GM12878 (cell line): ENCODE data around the gene PCARE. TPM values are rescaled to one million over a fixed set of nuclear protein-coding genes. Genes with fewer than 3 reads are reported as not detected.

ENCODE experiments used
- ATAC-seq: fragments of 200-7000 bp; cut with Tn5 transposase; 3 replicates; pipeline ENCODE4 v1.9.1; 2020; ENCODE audit warnings: mild to moderate bottlenecking, moderate library complexity
- BruUV-seq: library from RNA; stranded (reverse); fragments of 400-500 nt; replicated peaks from 2 replicates; lab custom pipeline; 2021; lab: Mats Ljungman, UMichigan
- CTCF ChIA-PET: fragments of 300-600 bp; sonication (Branson Sonifier 250); formaldehyde crosslinking; extraction: SDS; loops from one replicate; lab custom pipeline; 2021; ENCODE audit warnings: inconsistent platforms; lab: Yijun Ruan, JAX
- POLR2A ChIA-PET: fragments of 350-600 bp; formaldehyde crosslinking; extraction: SDS; loops from one replicate; lab custom pipeline; 2021; ENCODE audit warnings: inconsistent platforms; lab: Charles Lee
- RAD21 ChIA-PET: fragments of 300-600 bp; sonication (Branson Sonifier 250); formaldehyde crosslinking; loops from one replicate; lab custom pipeline; 2023; ENCODE audit warnings: antibody characterized with exemption; ENCODE audit not compliant: unreplicated experiment; lab: Charles Lee
- SMC1A ChIA-PET: fragments of 300-600 bp; sonication (Branson Sonifier 250); formaldehyde crosslinking; loops from one replicate; lab custom pipeline; 2023; ENCODE audit not compliant: unreplicated experiment, uncharacterized antibody; lab: Charles Lee
- DNase-seq: peaks from one replicate; pipeline ENCODE4 v3.0.0-alpha.2; 2011; ENCODE audit warnings: low read depth, low spot score
- FAIRE-seq: peaks from 3 replicates; lab custom pipeline; 2011; peaks lifted over from hg19 to GRCh38; lab: Jason Lieb, UNC
- H2AFZ ChIP-seq: 2 replicates; pipeline ENCODE4 v1.6.0; 2011; ENCODE audit warnings: low read depth, low read length, control low read depth; ENCODE audit not compliant: control insufficient read depth
- H3K27ac ChIP-seq: 2 replicates; pipeline ENCODE4 v1.5.1; 2011; ENCODE audit warnings: control low read depth; ENCODE audit not compliant: control insufficient read depth, insufficient read depth
- H3K27me3 ChIP-seq, 2 experiments: replicated peaks in 1 of 2; 2 replicates each; pipeline versions ENCODE4 v1.6.0 to v1.6.1; 2011; ENCODE audit warnings: low read length in 1 of 2; ENCODE audit not compliant: control insufficient read depth in 2 of 2, insufficient read depth in 2 of 2
- H3K36me3 ChIP-seq, 2 experiments: 2 replicates each; pipeline ENCODE4 v1.5.1; 2011; ENCODE audit warnings: low read length in 1 of 2; ENCODE audit not compliant: control insufficient read depth in 2 of 2, insufficient read depth in 2 of 2
- H3K4me1 ChIP-seq: 2 replicates; pipeline ENCODE4 v1.6.1; 2011; ENCODE audit warnings: mild to moderate bottlenecking, low read length, moderate library complexity, mixed read lengths; ENCODE audit not compliant: control insufficient read depth, insufficient read depth
- H3K4me2 ChIP-seq: 2 replicates; pipeline ENCODE4 v1.6.0; 2011; ENCODE audit warnings: control low read depth; ENCODE audit not compliant: control insufficient read depth, insufficient read depth
- H3K4me3 ChIP-seq: fragments of 200-600 bp; sonication (generic); 2 replicates; pipeline ENCODE4 v1.5.1; 2016
- H3K79me2 ChIP-seq: 2 replicates; pipeline ENCODE4 v1.6.0; 2011; ENCODE audit warnings: low read length; ENCODE audit not compliant: control insufficient read depth, insufficient read depth
- H3K9ac ChIP-seq: 2 replicates; pipeline ENCODE4 v1.8.0; 2011; ENCODE audit warnings: low read length, control low read depth, mixed read lengths; ENCODE audit not compliant: control insufficient read depth, insufficient read depth
- H3K9me3 ChIP-seq: replicated peaks from 3 replicates; pipeline ENCODE4 v1.5.1; 2011; ENCODE audit warnings: mild to moderate bottlenecking, low read length; ENCODE audit not compliant: control insufficient read depth, insufficient read depth
- H4K20me1 ChIP-seq: 2 replicates; pipeline ENCODE4 v1.6.0; 2011; ENCODE audit not compliant: control insufficient read depth, insufficient read depth
- CBFB ChIP-seq: IDR thresholded peaks from 2 replicates; pipeline ENCODE4 v1.6.1; 2016; ENCODE audit warnings: antibody characterized with exemption, low read depth
- FOS ChIP-seq: IDR thresholded peaks from 3 replicates; pipeline ENCODE4 v1.6.1; 2011; ENCODE audit warnings: borderline replicate concordance; ENCODE audit not compliant: insufficient read length; ENCODE audit errors: extremely low read depth
- MEF2A ChIP-seq: IDR thresholded peaks from 2 replicates; pipeline ENCODE4 v1.6.1; 2011; ENCODE audit warnings: low read depth, mild to moderate bottlenecking, low read length, moderate library complexity; ENCODE audit not compliant: insufficient read depth
- MTA2 ChIP-seq: fragments of 450-650 bp; IDR thresholded peaks from 2 replicates; pipeline ENCODE4 v1.6.1; 2016; ENCODE audit warnings: low read depth, mild to moderate bottlenecking, moderate library complexity
- MYB ChIP-seq: fragments of 150-350 bp; IDR thresholded peaks from 2 replicates; pipeline ENCODE4 v1.6.1; 2014; ENCODE audit warnings: mild to moderate bottlenecking, low read depth, low read length, borderline replicate concordance
- NFYA ChIP-seq: IDR thresholded peaks from 2 replicates; pipeline ENCODE4 v1.6.1; 2011; ENCODE audit warnings: low read depth, mild to moderate bottlenecking, low read length, improper control_type of control experiment, borderline replicate concordance
- NRF1 ChIP-seq: conservative IDR thresholded peaks from 2 replicates; pipeline ENCODE4 v1.6.1; 2011; ENCODE audit warnings: mild to moderate bottlenecking, low read depth, low read length, improper control_type of control experiment
- RFX5 ChIP-seq: IDR thresholded peaks from 2 replicates; pipeline ENCODE4 v1.6.1; 2011; ENCODE audit warnings: low read depth, low read length, improper control_type of control experiment
- WGBS: methylation state at CpG from one replicate; pipeline ENCODE4 v1.1.6; 2016; ENCODE audit warnings: low lambda C conversion rate; ENCODE audit not compliant: insufficient replicate concordance, insufficient coverage; ENCODE audit errors: missing lambda C conversion rate; 5-methylcytosine and 5-hydroxymethylcytosine counted together
- in situ Hi-C: fragments of 300-500 bp; cut with MboI; formaldehyde crosslinking; loops from 9 replicates; pipeline ENCODE4 v1.14.3; 2018; ENCODE audit warnings: mixed read lengths
- intact Hi-C: fragments of 100-400 bp; cut with micrococcal nuclease; formaldehyde crosslinking; loops from one replicate; pipeline ENCODE4 v1.14.2; 2022; ENCODE audit not compliant: unreplicated experiment
- polyA plus RNA-seq, 11 experiments: library from polyadenylated mRNA; depleted of rRNA in 4 of 11; unstranded in 6 of 11; stranded (reverse) in 5 of 11; fragments of >200 nt; fragmentation: Nextera tagmentation in 4 of 11; fragmentation: Illumina TruSeq in 1 of 11; extraction: Ambion mirVana in 4 of 11; extraction: Trizol in 1 of 11; gene quantifications; 1 replicate in 1 of 11; 2 replicates in 10 of 11; pipeline versions ENCODE4 v1.2.1 to v1.2.3, GENCODE V29; 2011 to 2016; ENCODE audit warnings: inconsistent platforms in 2 of 11, missing spikeins in 2 of 11, low read depth in 1 of 11
- total RNA-seq, 4 experiments: library from RNA; depleted of rRNA in 3 of 4; stranded (reverse); fragments of >200 nt in 3 of 4; fragmentation: Illumina TruSeq in 1 of 4; extraction: Trizol in 1 of 4; gene quantifications; 2 replicates each; pipeline versions ENCODE4 v1.2.1 to v1.2.3, GENCODE V29; 2013 to 2021
- TF ChIP-seq, protein P1 (sequence below): IDR thresholded peaks from 2 replicates; pipeline ENCODE4 v1.6.1; 2012; ENCODE audit warnings: low read depth, low read length, improper control_type of control experiment
- TF ChIP-seq, protein P2 (sequence below): fragments of 450-650 bp; IDR thresholded peaks from 2 replicates; pipeline ENCODE4 v1.6.1; 2017; ENCODE audit warnings: mild to moderate bottlenecking, low read depth, inconsistent platforms; ENCODE audit not compliant: poor library complexity, severe bottlenecking

The PCARE gene
- total and polyA plus RNA-seq, 10 of the 15 experiments (the other 5 are each of a cell fraction or from before 2014, with no cell fraction given) = 0.04 to 0.08 (median 0.06) TPM; not detected in 5

DNA sequence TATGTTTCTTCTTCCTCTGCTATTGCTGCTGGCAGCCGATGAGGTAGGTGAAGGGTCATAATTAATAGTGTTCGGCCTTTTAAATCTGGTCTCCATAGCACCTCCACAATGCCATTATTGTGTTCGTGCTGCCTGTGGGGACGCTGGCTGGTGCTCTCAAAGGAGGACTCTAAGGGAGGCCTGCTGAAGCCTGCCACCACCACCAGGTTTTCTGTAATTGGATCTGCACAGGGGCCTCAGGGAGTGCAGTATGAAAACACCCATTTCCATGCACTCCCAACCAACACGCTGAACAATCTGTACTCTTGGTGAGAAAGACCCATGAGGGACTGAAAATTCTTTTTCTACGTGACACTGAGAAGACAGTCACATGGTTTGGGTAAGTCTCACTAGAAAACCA is 23.2 kb upstream of the PCARE start:
- intact Hi-C loops = no loop called here
- TF ChIP-seq, protein P1, sequence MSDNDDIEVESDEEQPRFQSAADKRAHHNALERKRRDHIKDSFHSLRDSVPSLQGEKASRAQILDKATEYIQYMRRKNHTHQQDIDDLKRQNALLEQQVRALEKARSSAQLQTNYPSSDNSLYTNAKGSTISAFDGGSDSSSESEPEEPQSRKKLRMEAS = no peak
- TF ChIP-seq FOS (no peak), NFYA (no peak), RFX5 (no peak), NRF1 (no peak), MEF2A (no peak), MYB (no peak), MTA2 (no peak), CBFB (no peak)
- TF ChIP-seq, protein P2, sequence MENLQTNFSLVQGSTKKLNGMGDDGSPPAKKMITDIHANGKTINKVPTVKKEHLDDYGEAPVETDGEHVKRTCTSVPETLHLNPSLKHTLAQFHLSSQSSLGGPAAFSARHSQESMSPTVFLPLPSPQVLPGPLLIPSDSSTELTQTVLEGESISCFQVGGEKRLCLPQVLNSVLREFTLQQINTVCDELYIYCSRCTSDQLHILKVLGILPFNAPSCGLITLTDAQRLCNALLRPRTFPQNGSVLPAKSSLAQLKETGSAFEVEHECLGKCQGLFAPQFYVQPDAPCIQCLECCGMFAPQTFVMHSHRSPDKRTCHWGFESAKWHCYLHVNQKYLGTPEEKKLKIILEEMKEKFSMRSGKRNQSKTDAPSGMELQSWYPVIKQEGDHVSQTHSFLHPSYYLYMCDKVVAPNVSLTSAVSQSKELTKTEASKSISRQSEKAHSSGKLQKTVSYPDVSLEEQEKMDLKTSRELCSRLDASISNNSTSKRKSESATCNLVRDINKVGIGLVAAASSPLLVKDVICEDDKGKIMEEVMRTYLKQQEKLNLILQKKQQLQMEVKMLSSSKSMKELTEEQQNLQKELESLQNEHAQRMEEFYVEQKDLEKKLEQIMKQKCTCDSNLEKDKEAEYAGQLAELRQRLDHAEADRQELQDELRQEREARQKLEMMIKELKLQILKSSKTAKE = no peak
- 88% methylated on average over 6 of the region's 6 CpGs for WGBS
- Histone ChIP-seq H3K27me3 (no peaks in the 10 kb centered on the region), H3K79me2 (no peaks in the 10 kb centered on the region), H3K4me2 (no peak overlapping the region), H3K9me3 (no peaks in the 10 kb centered on the region), H4K20me1 (no peaks in the 10 kb centered on the region), H3K27ac (no peak overlapping the region), H2AFZ (no peak overlapping the region), H3K9ac (no peak overlapping the region), H3K36me3 (no peaks in the 10 kb centered on the region), H3K4me1 (no peaks in the 10 kb centered on the region), H3K4me3 (no peak overlapping the region)
- ChIA-PET CTCF (no interaction called here), POLR2A (no interaction called here), RAD21 (no interaction called here), SMC1A (no interaction called here)
- no peak for ATAC-seq
- no TSS peak for BruUV-seq
- in situ Hi-C loops = no loop called here
- DNase-seq = no peak
- no peak for FAIRE-seq
